HG03565 (cell line): Measurements from ENCODE around the gene PACSIN1.

ENCODE experiments used
- ATAC-seq: cut with Tn5 transposase; IDR thresholded peaks from one replicate; pipeline ENCODE4 v1.9.1; 2021; ENCODE audit warnings: mild to moderate bottlenecking, moderate library complexity; ENCODE audit not compliant: unreplicated experiment

Gene PACSIN1, protein sequence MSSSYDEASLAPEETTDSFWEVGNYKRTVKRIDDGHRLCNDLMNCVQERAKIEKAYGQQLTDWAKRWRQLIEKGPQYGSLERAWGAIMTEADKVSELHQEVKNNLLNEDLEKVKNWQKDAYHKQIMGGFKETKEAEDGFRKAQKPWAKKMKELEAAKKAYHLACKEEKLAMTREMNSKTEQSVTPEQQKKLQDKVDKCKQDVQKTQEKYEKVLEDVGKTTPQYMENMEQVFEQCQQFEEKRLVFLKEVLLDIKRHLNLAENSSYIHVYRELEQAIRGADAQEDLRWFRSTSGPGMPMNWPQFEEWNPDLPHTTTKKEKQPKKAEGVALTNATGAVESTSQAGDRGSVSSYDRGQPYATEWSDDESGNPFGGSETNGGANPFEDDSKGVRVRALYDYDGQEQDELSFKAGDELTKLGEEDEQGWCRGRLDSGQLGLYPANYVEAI

DNA sequence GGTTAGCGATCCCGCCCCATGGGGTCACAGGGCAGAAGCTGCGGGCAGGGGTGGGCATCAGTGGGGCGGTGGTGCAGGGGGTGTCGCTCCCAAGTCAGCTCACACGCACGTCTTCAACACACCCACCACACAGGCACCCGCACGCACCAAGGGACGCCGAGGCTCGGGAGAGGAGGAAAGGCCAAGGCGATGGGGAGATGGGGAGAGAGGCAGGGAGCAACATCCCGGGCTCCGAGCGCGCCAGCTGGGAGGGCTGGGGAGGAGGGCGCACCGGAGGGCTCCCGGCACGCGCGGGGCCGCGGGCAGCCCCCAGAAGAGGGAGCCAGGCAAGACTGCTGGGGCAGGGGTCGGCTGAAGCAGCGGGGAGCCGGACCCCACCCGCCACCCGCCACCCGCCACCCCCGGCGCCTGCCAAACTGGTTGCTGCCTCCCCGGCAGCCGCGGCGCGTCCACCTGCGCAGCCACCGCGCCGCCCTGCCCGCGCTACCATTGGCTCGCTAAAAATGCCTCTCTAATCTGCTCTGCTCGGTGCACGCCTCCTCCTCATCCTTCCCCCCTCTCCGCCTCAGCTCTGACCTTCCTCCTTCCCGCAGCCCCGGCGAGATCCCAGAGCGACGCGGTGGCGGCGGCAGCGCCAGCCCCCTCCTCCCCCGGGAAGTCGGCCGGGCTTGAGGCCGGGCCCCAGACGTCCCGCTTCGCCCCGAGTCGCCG is at the start of gene PACSIN1:
Gene PACSIN1, plus strand, starts transcription at position 546 of the 711 bp plus-strand sequence. CDS start 60,230 bp downstream, outside the sequence.
- ATAC-seq, result no peak

DNA sequence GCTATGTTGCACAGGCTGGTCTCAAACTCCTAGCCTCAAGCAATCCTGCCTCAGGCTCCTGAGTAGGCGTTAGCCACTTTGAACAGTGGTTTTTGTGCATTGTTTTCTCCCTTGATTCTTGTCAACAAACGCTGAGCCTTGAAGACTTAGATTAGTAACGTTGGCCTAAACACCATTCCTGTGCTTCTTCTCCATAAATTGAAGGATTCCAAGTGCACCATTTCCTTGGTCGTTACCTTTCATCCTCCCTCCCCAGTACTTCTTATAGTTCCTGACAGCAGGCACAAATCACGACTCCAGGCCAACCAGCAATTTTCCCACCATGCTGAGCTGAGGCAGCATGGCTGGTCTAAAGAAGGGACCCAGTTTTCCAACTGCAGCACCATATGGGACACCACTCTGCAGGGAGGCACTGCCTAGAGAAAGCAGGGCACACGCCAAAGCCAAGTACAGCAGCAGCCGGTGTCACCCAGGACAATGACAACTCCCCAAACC is 49.0 kb upstream of the PACSIN1 start:
- no peak for ATAC-seq

DNA sequence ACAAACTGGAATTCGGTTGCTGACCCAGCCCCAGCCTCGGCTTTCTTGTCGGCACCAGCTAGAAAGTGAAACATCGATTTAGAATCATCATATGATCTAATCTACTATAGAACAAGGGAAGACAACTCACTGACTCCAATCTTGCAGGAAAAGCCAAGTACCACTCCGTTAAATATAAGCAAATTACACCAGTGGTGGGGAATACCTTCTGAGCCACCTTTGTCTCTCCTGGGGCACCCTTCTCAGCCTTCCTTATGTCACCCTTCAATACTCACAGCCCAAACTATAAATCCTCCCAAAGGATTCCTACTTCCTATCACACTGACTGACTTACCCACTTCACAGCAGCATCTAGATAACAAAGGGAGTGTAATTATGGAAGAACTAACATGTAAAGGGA is 47.5 kb upstream of the PACSIN1 start:
- no peak for ATAC-seq

DNA sequence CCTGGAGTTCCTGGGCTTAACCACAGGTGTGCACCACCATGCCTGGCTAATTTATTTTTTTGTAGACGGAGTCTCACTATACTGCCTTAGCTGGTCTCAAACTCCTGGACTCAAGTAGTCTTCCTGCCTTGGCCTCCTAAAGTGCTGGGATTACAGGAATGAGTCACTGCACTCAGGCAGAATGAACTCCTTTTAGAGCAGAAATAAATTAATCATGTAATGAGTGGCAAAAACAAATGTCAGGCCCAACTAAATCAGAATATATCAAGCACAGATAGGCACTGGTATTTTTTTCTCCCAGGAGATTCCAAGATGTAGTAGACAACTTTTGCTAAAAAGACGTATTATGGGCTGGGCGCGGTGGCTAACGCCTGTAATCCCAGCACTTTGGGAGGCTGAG is 42.6 kb upstream of the PACSIN1 start:
- no peak for ATAC-seq

DNA sequence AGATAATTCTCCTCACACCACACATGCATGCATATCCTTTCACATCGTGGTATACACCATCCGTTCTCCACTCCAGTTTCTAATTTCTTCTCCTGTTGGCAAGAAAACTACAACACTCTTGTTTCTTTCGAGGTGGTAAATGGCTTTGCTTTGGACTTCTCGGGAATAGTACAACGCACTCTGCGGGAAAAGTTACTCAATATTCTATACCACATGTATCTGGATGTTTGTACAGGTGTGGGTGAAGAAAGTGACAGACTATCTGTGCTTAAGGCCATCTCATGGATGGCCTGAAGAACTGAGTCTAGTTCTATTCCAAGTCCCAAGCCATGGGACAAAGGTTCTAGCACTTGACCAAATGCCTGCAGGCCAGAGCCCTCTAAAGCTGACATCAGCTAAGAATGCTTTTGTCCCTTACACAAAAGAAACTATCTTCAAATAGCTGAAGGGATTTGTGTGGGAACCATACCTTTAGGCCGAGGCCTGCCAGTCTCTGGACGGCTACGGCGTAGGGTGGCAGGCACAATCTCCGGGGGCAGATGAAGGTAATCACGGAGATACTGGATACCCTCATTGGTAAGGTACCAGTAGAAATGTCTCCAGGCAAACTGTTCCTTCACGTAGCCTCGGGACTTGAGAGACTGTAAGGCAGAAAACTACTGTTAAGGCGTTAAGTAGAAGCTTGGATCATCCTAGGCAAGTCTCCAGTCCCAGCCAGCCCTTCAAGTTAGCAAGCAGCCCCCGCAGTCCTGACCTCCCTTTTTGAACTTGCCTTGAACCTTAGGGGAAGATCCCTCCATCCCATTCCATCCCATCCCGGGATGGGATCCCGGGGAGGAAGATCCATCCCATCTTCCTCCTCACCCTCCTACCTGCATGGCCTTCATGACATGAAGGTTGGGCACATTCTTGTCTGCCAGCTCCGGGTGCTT is 41.4 kb upstream of the PACSIN1 start:
- no peak for ATAC-seq

DNA sequence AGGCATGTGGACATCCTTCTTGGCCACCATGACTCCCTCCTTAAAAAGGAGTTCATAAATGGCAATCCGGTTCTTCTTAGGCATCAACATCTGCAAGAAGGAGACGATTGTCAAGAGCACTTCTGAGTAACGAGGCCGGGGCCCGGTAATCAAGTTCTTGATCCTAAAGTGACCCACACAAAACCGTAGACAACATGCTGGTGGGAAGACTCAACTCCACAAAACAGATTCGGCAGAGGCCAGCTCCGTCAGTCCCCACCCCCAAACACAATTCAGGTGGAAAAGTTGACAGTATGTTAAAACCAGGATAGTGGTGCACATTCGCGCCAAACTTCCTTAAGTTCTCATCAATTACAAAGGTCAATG is 40.8 kb upstream of the PACSIN1 start:
- no peak for ATAC-seq

DNA sequence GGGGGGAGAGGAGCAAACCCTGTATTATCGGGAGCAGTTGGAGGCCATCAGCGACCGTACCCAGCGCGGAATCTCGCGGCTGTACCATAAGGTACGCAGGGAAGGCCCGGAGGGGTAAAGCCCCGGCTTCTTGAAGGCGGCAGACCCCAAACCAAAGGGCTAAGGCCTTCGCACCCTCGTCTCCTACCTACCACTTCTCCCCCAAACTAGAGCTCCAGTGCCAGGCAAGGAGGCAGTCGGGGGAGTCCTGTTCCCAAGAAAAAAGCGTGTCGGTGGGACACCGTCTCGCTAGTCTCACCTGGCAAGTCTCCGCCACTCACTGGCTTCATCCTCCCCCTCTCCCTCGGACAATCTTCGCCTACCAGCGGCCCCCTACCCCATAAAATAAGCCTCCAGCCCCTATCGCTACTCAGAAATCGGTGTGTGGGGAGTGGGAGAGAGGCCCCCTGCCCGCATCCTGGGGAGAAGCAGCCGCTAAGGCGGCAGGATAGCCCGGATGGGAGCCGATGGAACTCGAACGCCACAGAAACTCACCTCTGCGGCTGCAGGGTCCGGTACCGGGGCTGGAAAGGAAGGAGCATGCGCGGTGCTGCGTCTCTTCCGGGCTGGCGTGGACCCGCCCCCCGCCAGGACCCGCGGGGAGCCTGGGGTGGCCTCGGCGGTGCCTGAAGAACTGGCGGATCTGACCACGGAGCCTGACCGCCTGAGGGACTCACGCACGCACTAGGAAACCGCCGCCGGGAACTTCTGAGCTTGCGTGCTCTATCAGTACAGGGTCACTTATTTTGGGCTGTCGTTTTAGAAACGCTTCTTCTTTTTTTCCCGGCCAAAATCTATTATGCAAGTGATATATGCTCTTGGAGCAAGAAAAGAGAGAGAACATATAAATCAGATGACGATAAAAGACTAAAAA is 40.1 kb upstream of the PACSIN1 start, which contains the start of gene RPS10:
Gene RPS10, minus strand, starts transcription at position 572 of the 913 bp plus-strand sequence. CDS start 848 bp downstream, outside the sequence.
- ATAC-seq, result peak; percentile 81

DNA sequence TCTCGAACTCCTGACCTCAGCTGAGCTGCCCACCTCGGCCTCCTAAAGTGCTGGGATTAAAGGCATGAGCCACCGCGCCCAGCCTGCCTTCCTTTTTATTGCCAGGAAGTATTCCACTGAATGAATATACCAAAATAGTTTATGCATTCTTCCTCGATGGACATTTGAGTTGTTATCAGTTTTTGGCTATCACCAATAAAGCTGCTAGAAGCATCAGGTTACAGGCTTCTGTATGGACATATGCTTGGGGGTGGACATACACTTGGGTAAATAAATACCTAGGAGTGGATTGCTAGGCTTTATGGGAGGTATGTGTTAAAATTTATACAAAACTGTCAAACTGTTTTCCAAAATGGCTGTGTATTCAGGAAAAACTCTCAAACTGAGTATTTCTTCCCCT is 30.0 kb upstream of the PACSIN1 start:
- no peak for ATAC-seq

DNA sequence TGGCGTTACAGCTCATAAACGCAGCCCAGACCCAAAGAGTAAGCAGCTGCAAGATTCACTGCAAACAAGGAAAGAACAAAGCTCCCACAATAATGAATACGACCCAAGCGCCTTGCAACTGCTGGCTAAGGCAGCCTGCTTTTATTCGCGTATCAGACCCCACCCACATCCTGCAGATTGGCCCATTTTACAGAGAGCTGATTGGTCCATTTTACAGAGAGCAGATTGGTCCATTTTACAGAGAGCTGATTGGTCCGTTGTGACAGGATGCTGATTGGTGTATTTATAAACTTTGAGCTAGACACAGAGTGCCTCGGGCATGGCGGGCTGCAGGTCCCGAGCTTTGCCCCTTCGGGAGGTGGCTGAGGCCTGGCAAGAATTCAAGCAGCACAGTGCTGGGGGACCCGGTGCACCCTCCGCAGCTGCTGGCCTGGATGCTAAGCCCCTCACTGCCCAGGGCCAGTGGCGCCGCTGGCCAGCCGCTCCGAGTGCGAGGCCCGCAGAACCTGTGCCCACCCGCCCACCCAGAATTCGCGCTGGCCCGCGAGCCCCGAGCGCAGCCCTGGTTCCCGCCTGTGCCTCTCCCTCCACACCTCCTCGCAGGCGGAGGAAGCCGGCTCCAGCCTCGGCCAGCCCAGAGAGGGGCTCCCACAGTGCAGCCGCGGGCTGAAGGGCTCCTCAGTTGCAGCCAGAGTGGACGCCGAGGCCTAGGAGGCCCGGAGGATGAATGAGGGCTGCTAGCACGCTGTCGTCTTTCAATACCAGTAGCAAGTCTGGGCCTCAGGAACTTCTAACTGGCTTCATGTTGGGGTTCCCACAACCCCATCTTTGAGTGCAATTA is 28.9 kb upstream of the PACSIN1 start:
- no peak for ATAC-seq

DNA sequence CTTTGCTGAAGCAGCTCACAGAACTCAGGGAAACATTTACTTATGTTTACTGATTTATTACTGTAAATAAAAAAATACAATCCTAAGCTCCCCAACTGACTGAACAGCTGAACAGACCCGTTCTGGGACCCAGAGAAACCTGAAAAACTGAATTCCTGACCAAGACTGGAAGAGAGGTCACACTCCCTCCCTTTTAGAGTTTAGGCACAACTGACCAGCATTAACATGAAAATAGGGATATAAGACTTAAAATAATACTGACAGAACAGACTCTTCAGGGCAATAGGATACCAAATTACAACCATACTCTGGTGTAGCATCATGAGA is 28.3 kb upstream of the PACSIN1 start:
- ATAC-seq, result no peak

DNA sequence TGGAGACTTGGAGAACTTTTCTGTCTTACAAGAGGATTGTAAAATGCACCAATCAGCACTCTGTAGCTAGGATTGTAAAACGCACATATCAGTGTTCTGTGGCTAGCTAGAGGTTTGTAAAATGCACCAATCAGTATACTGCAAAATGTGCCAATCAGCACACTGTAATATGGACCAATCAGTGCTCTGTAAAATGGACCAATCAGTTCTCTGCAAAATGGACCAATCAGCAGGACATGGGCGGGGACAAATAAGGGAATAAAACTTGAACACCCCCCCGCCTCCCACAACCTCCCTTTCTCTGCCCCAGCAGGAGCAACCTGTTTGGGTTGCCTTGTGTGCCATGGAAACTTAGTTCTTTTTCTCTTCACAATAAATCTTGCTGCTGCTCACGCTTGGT is 27.2 kb upstream of the PACSIN1 start:
- ATAC-seq, result no peak

DNA sequence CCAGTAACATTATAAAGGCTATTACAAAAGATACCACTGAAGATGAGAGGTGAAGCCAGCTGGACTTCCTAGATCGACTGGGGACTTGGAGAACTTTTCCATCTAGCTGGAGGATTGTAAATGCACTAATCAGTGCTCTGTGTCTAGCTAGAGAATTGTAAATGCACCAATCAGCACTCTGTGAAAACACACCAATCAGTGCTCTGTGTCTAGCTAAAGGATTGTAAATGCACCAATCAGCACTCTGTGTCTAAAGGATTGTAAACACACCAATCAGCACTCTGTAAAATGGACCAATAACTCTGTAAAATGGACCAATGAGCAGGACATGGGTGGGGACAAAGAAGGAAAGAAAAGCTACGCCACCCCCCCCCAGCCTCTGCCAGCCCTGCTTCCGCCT is 26.4 kb upstream of the PACSIN1 start:
- ATAC-seq, result no peak

DNA sequence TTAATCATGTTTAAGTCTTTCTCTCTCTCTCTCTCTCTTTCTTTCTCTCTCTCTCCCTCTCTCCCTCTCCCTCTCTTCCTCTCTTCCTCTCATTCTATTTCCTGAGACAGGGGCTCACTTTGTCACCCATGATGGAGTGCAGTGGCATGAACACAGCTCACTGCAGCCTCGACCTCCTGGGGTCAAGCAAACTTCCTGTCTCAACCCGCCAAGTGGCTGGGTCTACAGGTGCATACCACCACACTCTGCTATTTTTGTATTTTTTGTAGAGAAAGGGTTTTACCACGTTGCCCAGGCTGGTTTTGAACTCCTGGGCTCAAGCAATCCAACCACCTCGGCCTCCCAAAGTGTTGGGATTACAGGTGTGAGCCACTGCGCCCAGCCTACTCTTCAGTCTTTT is 24.4 kb upstream of the PACSIN1 start:
- ATAC-seq, result no peak

DNA sequence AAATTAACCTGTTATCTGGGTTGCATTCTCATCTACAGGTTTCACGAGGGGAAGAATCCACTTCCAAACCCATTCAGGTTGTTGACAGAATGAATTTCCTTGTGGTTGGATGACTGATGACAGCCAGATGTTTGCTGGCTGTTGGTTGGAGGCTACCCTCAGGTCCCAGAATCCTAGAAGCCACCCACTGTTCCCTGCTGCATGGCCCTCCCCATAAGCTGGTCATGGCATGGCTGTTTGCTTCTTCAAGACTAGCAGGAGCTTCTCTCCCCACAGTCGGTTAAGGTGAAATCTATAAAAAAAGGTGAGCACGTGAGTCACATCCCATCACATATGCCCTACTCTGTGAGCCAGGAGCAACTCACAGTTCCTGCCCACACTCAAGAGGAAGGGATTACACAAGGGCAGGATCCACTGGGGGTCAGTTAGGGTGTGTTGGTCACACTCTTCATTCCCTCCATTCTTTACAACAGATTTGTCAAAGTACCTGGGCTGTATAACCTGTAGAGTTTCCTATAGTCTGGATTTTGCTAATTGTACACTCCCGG is 20.5 kb upstream of the PACSIN1 start:
- no peak for ATAC-seq

DNA sequence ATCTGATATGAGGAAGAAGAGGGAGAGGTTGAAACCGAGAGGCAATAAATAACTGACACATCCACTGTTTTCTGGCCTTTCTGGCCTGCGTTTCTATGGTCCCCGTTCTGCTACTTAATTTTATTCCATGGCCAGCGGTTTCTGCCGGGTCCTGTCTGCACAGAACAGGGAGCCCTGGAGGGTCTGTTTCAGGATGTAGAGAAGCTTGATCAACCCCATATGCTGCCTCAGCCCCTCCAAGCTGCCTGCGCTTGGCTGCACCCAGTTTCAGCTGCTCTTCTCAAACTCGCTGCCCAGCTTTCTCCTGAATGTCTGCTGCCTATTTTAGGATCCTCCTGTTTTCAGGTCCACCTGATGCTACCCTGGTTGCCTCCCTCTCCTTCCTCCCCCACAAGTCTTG is 18.5 kb upstream of the PACSIN1 start:
- no peak for ATAC-seq

DNA sequence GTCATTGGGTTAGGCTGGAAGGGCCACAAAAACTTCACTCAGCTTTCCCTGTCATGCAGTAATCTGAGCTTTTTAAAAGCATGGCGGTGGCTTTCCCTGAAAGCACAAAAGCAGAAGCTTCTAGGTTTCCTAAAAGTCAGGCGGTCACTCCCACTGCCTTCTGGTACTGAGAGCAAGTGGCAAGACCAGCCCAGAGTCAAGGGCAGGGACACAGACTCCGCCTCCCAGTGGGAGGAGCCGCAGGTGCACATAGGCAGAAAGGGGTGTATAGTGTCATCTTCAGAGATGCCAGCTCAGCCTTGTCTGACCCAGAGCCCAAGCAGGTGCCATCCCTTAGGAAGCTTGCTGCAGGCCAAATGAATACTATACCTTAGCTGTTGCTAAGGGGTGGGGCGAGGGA is 18.0 kb upstream of the PACSIN1 start:
- ATAC-seq, result no peak

DNA sequence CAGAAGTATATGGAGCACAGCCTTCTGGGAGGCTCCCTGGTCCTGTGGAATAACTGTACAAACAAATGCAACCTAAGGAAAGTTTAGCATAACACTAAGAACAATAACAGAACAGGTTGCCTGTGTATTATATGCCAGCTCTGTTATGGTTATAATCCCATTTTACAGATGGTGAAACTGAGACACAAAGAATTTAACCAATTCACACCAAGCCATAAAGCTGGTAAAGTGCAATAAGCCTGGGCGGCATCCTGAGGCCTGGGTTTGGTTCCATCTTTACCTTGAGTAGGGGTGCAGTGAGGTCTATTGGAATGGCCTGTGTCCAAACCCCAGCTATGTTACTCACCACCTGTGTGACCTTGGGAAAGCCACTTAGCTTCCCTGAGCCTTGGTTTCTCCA is 14.7 kb upstream of the PACSIN1 start:
- ATAC-seq, result no peak

DNA sequence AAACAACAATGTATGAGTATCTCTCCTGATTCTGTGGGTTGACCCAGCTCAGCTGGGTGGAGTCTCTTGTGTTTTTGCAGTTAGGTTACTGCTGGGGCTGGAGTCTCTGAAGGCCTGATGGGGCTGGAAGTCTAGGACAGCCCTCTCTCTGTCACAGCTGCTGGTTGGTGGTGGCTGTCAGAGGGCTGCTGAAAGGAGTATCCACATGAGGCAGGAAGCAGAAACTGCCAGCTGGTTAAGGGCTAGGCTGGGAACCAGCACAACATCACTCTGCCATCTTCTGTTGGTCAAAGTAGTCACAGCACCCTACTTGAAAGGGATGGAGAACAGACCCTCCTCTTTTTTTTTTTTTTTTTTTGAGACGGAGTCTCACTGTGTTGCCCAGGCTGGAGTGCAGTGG is 10.0 kb upstream of the PACSIN1 start:
- ATAC-seq, result no peak

DNA sequence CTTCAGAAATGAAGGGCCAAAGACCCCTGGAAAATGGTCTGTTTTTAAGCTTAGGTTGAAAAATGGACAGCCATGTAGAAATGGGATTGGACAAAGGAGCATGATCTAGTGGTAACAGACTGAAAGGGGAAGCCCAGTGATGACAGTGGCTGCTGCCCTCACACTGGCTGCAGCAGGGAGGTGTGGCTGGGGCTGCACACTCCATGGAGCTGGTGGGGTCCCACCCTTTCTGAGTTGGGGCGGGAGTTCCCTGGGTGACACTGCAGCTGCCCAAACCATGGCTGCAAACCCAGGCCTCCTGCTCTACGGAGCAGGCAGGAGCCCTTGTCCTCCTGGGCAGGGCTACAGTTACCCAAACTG is 8.5 kb upstream of the PACSIN1 start:
- no peak for ATAC-seq
